ENCODE data around the gene MRGPRG.

Gene MRGPRG

GRCh38 chr11:3219281-3219892, 774 bp upstream of the MRGPRG start:
- H3K27ac ChIP-seq (ENCODE audit: low read depth, low read length, poor library complexity, severe bottlenecking) = no peak overlapping the region
- no peak overlapping the region for H3K9ac ChIP-seq (ENCODE audit: low read length)
- no peaks in the 10 kb centered on the region for H3F3A ChIP-seq (ENCODE audit: insufficient read depth, low read length)
- peaks cover 7% of the 10 kb centered on the region for H3K4me1 ChIP-seq (ENCODE audit: insufficient read depth, low read length, severe bottlenecking)
- no peaks in the 10 kb centered on the region for H3K9me2 ChIP-seq (ENCODE audit: low read depth, low read length)
- H3K27me3 ChIP-seq (ENCODE audit: insufficient read depth, low read length) = no peaks in the 10 kb centered on the region
- no peak overlapping the region for H2AFZ ChIP-seq (ENCODE audit: low read length)
- no peaks in the 10 kb centered on the region for H3K36me3 ChIP-seq (ENCODE audit: insufficient read depth, low read length)
- no peaks in the 10 kb centered on the region for H4K20me1 ChIP-seq (ENCODE audit: insufficient read depth, low read length)
- no peak overlapping the region for H3K4me2 ChIP-seq (ENCODE audit: low read length)
- H3K79me2 ChIP-seq (ENCODE audit: insufficient read depth, low read length) = no peaks in the 10 kb centered on the region
- H3K9me3 ChIP-seq (ENCODE audit: low read length) = no peaks in the 10 kb centered on the region
- H3K4me3 ChIP-seq (ENCODE audit: low read depth, low read length, poor library complexity, severe bottlenecking) = no peak overlapping the region
- TF ChIP-seq EZH2 (IDR thresholded peaks at IDR 0.05; ENCODE audit: borderline replicate concordance, low read length) = no peak
- TF ChIP-seq CTCF (IDR thresholded peaks at IDR 0.05; ENCODE audit: low read length) = no peak

- Histone ChIP-seq H4K20me1 (ENCODE audit: insufficient read depth, low read length) (no peaks in the 10 kb centered on the region), H3F3A (ENCODE audit: insufficient read depth, low read length) (no peaks in the 10 kb centered on the region), H2AFZ (ENCODE audit: low read length) (no peak overlapping the region), H3K79me2 (ENCODE audit: insufficient read depth, low read length) (no peaks in the 10 kb centered on the region), H3K9ac (ENCODE audit: low read length) (no peak overlapping the region), H3K4me2 (ENCODE audit: low read length) (no peak overlapping the region), H3K9me2 (ENCODE audit: low read depth, low read length) (no peaks in the 10 kb centered on the region), H3K4me1 (ENCODE audit: insufficient read depth, low read length, severe bottlenecking) (peaks cover 7% of the 10 kb centered on the region), H3K27me3 (ENCODE audit: insufficient read depth, low read length) (no peaks in the 10 kb centered on the region), H3K27ac (ENCODE audit: low read depth, low read length, poor library complexity, severe bottlenecking) (no peak overlapping the region), H3K4me3 (ENCODE audit: low read depth, low read length, poor library complexity, severe bottlenecking) (no peak overlapping the region), H3K36me3 (ENCODE audit: insufficient read depth, low read length) (no peaks in the 10 kb centered on the region), H3K9me3 (ENCODE audit: low read length) (no peaks in the 10 kb centered on the region)
- TF ChIP-seq EZH2 (IDR thresholded peaks at IDR 0.05; ENCODE audit: borderline replicate concordance, low read length) (no peak), CTCF (IDR thresholded peaks at IDR 0.05; ENCODE audit: low read length) (no peak)
Observed at GRCh38 chr11:3217818-3218482, 663 bp downstream of the MRGPRG start.

GRCh38 chr11:3216027-3216525, 2.5 kb downstream of the MRGPRG start:
- Histone ChIP-seq H3K79me2 (ENCODE audit: insufficient read depth, low read length) (no peaks in the 10 kb centered on the region), H3K9me2 (ENCODE audit: low read depth, low read length) (no peaks in the 10 kb centered on the region), H4K20me1 (ENCODE audit: insufficient read depth, low read length) (no peaks in the 10 kb centered on the region), H3K36me3 (ENCODE audit: insufficient read depth, low read length) (no peaks in the 10 kb centered on the region), H3K9me3 (ENCODE audit: low read length) (no peaks in the 10 kb centered on the region), H3F3A (ENCODE audit: insufficient read depth, low read length) (no peaks in the 10 kb centered on the region), H3K4me3 (ENCODE audit: low read depth, low read length, poor library complexity, severe bottlenecking) (no peak overlapping the region), H3K27ac (ENCODE audit: low read depth, low read length, poor library complexity, severe bottlenecking) (no peak overlapping the region), H3K27me3 (ENCODE audit: insufficient read depth, low read length) (no peaks in the 10 kb centered on the region), H3K9ac (ENCODE audit: low read length) (no peak overlapping the region), H3K4me2 (ENCODE audit: low read length) (no peak overlapping the region), H3K4me1 (ENCODE audit: insufficient read depth, low read length, severe bottlenecking) (peaks cover 7% of the 10 kb centered on the region), H2AFZ (ENCODE audit: low read length) (no peak overlapping the region)
- no peak for TF ChIP-seq CTCF (IDR thresholded peaks at IDR 0.05; ENCODE audit: low read length)
- no peak for TF ChIP-seq EZH2 (IDR thresholded peaks at IDR 0.05; ENCODE audit: borderline replicate concordance, low read length)
